Astrocyte (in vitro differentiated cells and primary cell): ENCODE measurements around the gene RASGEF1C. TPM values are rescaled to one million over a fixed set of nuclear protein-coding genes. Genes with fewer than 3 reads are reported as not detected.

Experiments
- DNase-seq: peaks from one replicate; pipeline ENCODE4 v3.0.0-alpha.2; 2010; ENCODE audit warnings: low read depth
- FAIRE-seq: peaks from 2 replicates; lab custom pipeline; 2011; peaks lifted over from hg19 to GRCh38; lab: Jason Lieb, UNC
- H2AFZ ChIP-seq: 2 replicates; pipeline ENCODE4 v1.6.0; 2012; ENCODE audit warnings: low read depth, low read length, inconsistent platforms
- H3K27ac ChIP-seq: 2 replicates; pipeline ENCODE4 v1.5.1; 2011; ENCODE audit warnings: low read depth, low read length, inconsistent platforms
- H3K27me3 ChIP-seq: 2 replicates; pipeline ENCODE4 v1.6.0; 2011; ENCODE audit warnings: low read length, inconsistent platforms; ENCODE audit not compliant: insufficient read depth
- H3K36me3 ChIP-seq: 2 replicates; pipeline ENCODE4 v1.5.1; 2011; ENCODE audit warnings: low read length, inconsistent platforms; ENCODE audit not compliant: insufficient read depth
- H3K4me1 ChIP-seq: 2 replicates; pipeline ENCODE4 v1.5.1; 2011; ENCODE audit warnings: low read length, inconsistent platforms; ENCODE audit not compliant: insufficient read depth
- H3K4me2 ChIP-seq: 2 replicates; pipeline ENCODE4 v1.6.0; 2012; ENCODE audit warnings: low read length, inconsistent platforms
- H3K4me3 ChIP-seq: 2 replicates; pipeline ENCODE4 v1.5.1; 2011; ENCODE audit warnings: low read depth, mild to moderate bottlenecking, low read length, inconsistent platforms; ENCODE audit not compliant: insufficient read depth
- H3K79me2 ChIP-seq: 2 replicates; pipeline ENCODE4 v1.6.0; 2012; ENCODE audit warnings: mild to moderate bottlenecking, low read length, inconsistent platforms; ENCODE audit not compliant: insufficient read depth
- H3K9ac ChIP-seq: 2 replicates; pipeline ENCODE4 v1.6.0; 2012; ENCODE audit warnings: mild to moderate bottlenecking, low read length, inconsistent platforms
- H3K9me3 ChIP-seq: 2 replicates; pipeline ENCODE4 v1.5.1; 2012; ENCODE audit warnings: low read depth, mild to moderate bottlenecking, low read length, inconsistent platforms; ENCODE audit not compliant: insufficient read depth
- H4K20me1 ChIP-seq: 2 replicates; pipeline ENCODE4 v1.6.0; 2012; ENCODE audit warnings: low read length, inconsistent platforms; ENCODE audit not compliant: insufficient read depth
- H3K27ac Mint-ChIP-seq: one replicate; pipeline ENCODE4 v1.8.0; 2021; ENCODE audit warnings: mild to moderate bottlenecking, mixed read lengths; ENCODE audit not compliant: unreplicated experiment
- H3K27me3 Mint-ChIP-seq: one replicate; pipeline ENCODE4 v1.8.0; 2021; ENCODE audit warnings: low read depth, mixed read lengths; ENCODE audit not compliant: unreplicated experiment
- H3K36me3 Mint-ChIP-seq: one replicate; pipeline ENCODE4 v1.8.0; 2021; ENCODE audit warnings: low read depth, mixed read lengths; ENCODE audit not compliant: unreplicated experiment
- H3K4me1 Mint-ChIP-seq: one replicate; pipeline ENCODE4 v1.8.0; 2021; ENCODE audit warnings: low read depth, mixed read lengths; ENCODE audit not compliant: unreplicated experiment
- H3K4me3 Mint-ChIP-seq: one replicate; pipeline ENCODE4 v1.8.0; 2021; ENCODE audit warnings: mild to moderate bottlenecking, moderate library complexity, mixed read lengths; ENCODE audit not compliant: unreplicated experiment
- H3K9me3 Mint-ChIP-seq: one replicate; pipeline ENCODE4 v1.8.0; 2021; ENCODE audit warnings: mild to moderate bottlenecking, mixed read lengths; ENCODE audit not compliant: unreplicated experiment
- EZH2 ChIP-seq: IDR thresholded peaks from 2 replicates; pipeline ENCODE4 v1.6.1; 2012; ENCODE audit warnings: mild to moderate bottlenecking, low read length, inconsistent platforms; ENCODE audit not compliant: insufficient read depth
- total RNA-seq: library from RNA; stranded (reverse); gene quantifications from 2 replicates; pipeline ENCODE4 v1.2.1, GENCODE V29; 2021
- TF ChIP-seq, protein P1 (sequence below): IDR thresholded peaks from 2 replicates; pipeline ENCODE4 v1.5.1; 2011; ENCODE audit warnings: low read depth, mild to moderate bottlenecking, inconsistent platforms, low read length, moderate library complexity; ENCODE audit not compliant: insufficient read depth

RASGEF1C gene
- total RNA-seq, 1 donor from 2014 or later: 0.41 TPM

DNA sequence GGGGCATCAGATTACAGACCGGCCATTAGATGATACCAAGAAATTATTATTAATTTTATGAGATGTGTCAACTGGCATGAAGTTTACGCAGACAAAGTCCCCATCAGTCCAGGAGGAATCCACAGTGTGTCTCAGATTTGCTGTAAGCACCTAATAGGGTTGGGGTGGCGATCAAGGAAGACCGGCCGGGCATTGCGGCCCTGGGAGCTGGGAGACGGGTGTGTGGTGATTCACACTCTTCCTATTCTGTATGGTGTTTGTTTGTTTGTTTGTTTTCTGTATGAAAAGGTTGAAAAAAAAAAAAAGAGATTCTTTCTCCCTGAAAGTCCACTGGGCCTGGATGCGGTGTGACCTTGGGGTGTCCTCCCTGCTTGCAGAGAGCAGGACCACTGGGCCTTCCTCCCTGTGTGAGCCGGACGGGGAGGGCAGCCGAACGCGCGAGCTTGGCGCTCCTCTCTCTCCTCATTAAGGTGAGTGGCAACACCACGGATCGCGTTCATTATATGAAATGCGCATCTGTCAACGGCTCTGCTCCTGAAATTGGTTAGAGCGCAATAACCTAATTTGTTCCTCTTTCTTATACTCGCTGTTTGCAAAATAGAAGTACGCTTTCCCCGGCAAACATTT, 15.1 kb downstream of the RASGEF1C start:
- Mint-ChIP-seq H3K27ac (no peak overlapping the region), H3K4me3 (no peak overlapping the region), H3K9me3 (no peaks in the 10 kb centered on the region), H3K36me3 (peaks cover 2% of the 10 kb centered on the region), H3K4me1 (no peaks in the 10 kb centered on the region), H3K27me3 (peaks cover 4% of the 10 kb centered on the region)
- Histone ChIP-seq H3K9me3 (no peaks in the 10 kb centered on the region), H3K9ac (no peak overlapping the region), H3K4me3 (no peak overlapping the region), H3K27ac (no peak overlapping the region), H3K79me2 (no peaks in the 10 kb centered on the region), H4K20me1 (no peaks in the 10 kb centered on the region), H3K36me3 (no peaks in the 10 kb centered on the region), H3K4me1 (no peaks in the 10 kb centered on the region), H3K27me3 (no peaks in the 10 kb centered on the region), H2AFZ (no peak overlapping the region), H3K4me2 (no peak overlapping the region)
- FAIRE-seq (no peak), DNase-seq (no peak)
- TF ChIP-seq, protein P1, sequence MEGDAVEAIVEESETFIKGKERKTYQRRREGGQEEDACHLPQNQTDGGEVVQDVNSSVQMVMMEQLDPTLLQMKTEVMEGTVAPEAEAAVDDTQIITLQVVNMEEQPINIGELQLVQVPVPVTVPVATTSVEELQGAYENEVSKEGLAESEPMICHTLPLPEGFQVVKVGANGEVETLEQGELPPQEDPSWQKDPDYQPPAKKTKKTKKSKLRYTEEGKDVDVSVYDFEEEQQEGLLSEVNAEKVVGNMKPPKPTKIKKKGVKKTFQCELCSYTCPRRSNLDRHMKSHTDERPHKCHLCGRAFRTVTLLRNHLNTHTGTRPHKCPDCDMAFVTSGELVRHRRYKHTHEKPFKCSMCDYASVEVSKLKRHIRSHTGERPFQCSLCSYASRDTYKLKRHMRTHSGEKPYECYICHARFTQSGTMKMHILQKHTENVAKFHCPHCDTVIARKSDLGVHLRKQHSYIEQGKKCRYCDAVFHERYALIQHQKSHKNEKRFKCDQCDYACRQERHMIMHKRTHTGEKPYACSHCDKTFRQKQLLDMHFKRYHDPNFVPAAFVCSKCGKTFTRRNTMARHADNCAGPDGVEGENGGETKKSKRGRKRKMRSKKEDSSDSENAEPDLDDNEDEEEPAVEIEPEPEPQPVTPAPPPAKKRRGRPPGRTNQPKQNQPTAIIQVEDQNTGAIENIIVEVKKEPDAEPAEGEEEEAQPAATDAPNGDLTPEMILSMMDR: no peak
- TF ChIP-seq EZH2: no peak

DNA sequence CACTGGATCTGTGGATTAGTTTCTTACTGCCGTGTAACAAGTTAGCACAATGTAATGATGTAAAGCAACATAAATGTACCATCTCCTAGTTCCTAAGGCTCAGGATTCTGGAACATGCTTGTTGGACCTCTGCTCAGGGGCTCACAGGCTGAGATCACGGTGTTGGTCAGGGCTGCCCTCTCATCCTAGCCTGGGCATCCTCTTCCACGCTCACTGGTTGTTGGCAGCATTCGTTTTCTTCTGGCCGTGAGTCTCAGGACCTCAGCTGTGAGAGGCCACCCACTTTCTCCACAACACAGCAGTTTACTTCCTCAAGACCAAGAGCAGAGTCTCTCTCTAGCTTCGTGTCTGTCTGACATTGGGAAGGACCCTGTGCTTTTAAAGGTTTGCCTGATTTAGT, 17.3 kb downstream of the RASGEF1C start:
- H4K20me1 ChIP-seq: no peaks in the 10 kb centered on the region
- Mint-ChIP-seq H3K27ac (no peak overlapping the region), H3K9me3 (peaks cover 8% of the 10 kb centered on the region), H3K36me3 (peaks cover 2% of the 10 kb centered on the region), H3K27me3 (no peaks in the 10 kb centered on the region), H3K4me3 (no peak overlapping the region), H3K4me1 (no peaks in the 10 kb centered on the region)
- no peak for TF ChIP-seq EZH2
- TF ChIP-seq, protein P1: no peak
- no peak overlapping the region for H3K9ac ChIP-seq
- no peaks in the 10 kb centered on the region for H3K36me3 ChIP-seq
- no peak overlapping the region for H2AFZ ChIP-seq
- DNase-seq (no peak), FAIRE-seq (no peak)
- no peak overlapping the region for H3K4me3 ChIP-seq
- H3K79me2 ChIP-seq: no peaks in the 10 kb centered on the region
- no peak overlapping the region for H3K4me2 ChIP-seq
- H3K27ac ChIP-seq: no peak overlapping the region
- H3K4me1 ChIP-seq: no peaks in the 10 kb centered on the region
- H3K27me3 ChIP-seq: no peaks in the 10 kb centered on the region
- H3K9me3 ChIP-seq: peaks cover 5% of the 10 kb centered on the region

DNA sequence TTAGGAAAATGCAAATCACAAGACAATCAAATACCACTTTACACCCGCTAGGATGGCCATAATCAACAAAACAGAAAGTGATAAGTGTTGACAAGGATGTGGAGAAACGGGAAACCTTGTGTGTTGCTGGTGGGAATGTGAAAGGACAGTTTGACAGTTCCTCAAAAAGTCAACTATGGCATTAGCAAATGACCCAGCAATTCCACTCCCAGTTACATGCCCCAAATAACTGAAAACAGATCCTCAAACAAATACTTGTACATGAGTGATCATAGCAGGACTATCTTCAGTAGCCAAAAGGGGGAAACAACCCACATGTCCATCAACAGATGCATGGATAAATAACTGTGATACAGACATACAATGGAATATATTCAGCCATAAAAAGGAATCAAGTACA, 21.2 kb downstream of the RASGEF1C start:
- Histone ChIP-seq H3K4me2 (no peak overlapping the region), H3K4me3 (no peak overlapping the region), H2AFZ (no peak overlapping the region), H3K79me2 (no peaks in the 10 kb centered on the region), H3K27me3 (peaks cover under 1% of the 10 kb centered on the region), H4K20me1 (no peaks in the 10 kb centered on the region), H3K36me3 (no peaks in the 10 kb centered on the region), H3K9me3 (peaks cover 5% of the 10 kb centered on the region), H3K9ac (no peak overlapping the region), H3K4me1 (no peaks in the 10 kb centered on the region), H3K27ac (no peak overlapping the region)
- Mint-ChIP-seq H3K27ac (no peak overlapping the region), H3K4me1 (no peaks in the 10 kb centered on the region), H3K9me3 (peaks cover 14% of the 10 kb centered on the region), H3K27me3 (no peaks in the 10 kb centered on the region), H3K36me3 (peaks cover 2% of the 10 kb centered on the region), H3K4me3 (no peak overlapping the region)
- FAIRE-seq (no peak), DNase-seq (no peak)
- no peak for TF ChIP-seq EZH2
- TF ChIP-seq, protein P1: no peak
